ENCODE results near the gene RTL10.

DNA sequence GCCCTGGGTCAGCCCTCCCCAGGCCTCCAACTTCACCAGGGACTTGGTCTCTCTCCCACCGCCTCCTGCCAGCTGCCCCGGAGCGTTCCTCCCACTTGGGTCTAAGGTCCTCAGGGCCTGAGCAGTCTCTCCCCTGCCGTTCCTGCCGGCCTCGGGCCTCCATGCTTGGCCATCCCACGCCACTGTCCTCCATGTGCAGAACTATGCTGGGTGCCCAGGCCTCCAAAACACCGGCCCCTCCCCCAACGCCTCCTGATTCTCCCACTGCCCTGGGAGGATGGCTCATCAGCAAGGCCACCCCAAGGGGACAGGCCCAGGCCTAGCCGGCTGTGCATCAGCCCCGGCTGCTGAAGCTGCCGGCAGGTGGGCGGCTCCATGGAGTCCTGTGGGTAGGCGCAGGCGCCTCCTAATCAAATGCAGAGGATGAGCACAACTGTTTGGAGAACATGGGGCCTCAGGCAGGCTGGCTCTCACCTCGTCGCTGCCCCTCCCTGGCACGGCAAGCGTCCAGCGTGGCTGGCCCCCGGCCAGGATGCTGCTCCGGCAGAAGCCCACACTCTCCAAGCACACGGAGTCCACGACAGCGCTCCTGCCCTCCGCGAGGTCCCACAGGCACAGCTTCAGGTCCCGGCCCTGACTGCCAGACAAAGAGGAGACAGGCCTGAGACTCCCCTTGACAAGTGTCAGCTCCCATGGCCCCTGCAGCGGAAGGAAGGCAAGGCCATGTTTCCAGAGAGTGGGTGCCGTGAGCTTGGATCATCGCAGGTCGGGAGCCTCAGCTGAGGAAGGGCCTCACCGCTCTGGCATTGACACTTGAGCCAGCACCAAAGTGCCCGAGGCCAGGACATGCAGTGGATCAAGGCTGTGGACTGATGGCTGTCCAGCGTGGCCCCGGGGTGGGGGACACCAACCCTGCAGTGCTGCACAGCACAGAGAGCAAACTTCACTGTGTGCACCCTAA lies 42.6 kb downstream of the RTL10 start:
- TF ChIP-seq, protein P1, sequence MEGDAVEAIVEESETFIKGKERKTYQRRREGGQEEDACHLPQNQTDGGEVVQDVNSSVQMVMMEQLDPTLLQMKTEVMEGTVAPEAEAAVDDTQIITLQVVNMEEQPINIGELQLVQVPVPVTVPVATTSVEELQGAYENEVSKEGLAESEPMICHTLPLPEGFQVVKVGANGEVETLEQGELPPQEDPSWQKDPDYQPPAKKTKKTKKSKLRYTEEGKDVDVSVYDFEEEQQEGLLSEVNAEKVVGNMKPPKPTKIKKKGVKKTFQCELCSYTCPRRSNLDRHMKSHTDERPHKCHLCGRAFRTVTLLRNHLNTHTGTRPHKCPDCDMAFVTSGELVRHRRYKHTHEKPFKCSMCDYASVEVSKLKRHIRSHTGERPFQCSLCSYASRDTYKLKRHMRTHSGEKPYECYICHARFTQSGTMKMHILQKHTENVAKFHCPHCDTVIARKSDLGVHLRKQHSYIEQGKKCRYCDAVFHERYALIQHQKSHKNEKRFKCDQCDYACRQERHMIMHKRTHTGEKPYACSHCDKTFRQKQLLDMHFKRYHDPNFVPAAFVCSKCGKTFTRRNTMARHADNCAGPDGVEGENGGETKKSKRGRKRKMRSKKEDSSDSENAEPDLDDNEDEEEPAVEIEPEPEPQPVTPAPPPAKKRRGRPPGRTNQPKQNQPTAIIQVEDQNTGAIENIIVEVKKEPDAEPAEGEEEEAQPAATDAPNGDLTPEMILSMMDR (IDR thresholded peaks at IDR 0.05): no peak
- TF ChIP-seq POLR2A (IDR thresholded peaks at IDR 0.05): no peak
